HCT116 (cell line): ENCODE measurements around the gene CTTNBP2. TPM values are rescaled to one million over a fixed set of nuclear protein-coding genes. Genes with fewer than 3 reads are reported as not detected.

Experiments
- ATAC-seq: fragments of 200-7000 bp; cut with Tn5 transposase; 2 replicates; pipeline ENCODE4 v1.9.1; 2020; ENCODE audit warnings: mild to moderate bottlenecking, moderate library complexity
- BruUV-seq: library from RNA; stranded (reverse); fragments of 400-500 nt; replicated peaks from 2 replicates; lab custom pipeline; 2021; lab: Mats Ljungman, UMichigan
- CTCF ChIA-PET: fragments of 300-600 bp; sonication (Branson Sonifier 250); formaldehyde crosslinking; loops from one replicate; lab custom pipeline; 2021; ENCODE audit warnings: antibody characterized with exemption; lab: Charles Lee
- POLR2A ChIA-PET: fragments of 300-600, 350-600 bp; sonication (Branson Sonifier 250); formaldehyde crosslinking; loops from one replicate; lab custom pipeline; 2021; ENCODE audit warnings: antibody characterized with exemption; lab: Charles Lee
- RAD21 ChIA-PET, 2 experiments: fragments of 300-600 bp; sonication (Branson Sonifier 250); formaldehyde crosslinking; loops; one replicate each; lab custom pipeline; 2023; ENCODE audit warnings: low total read pairs in 2 of 2; ENCODE audit not compliant: uncharacterized antibody in 2 of 2, unreplicated experiment in 2 of 2, low non-redundant PET in 1 of 2; lab: Charles Lee
- DNase-seq: peaks from one replicate; pipeline ENCODE4 v3.0.0-alpha.2; 2010; ENCODE audit warnings: low read depth, low spot score
- H2AFZ ChIP-seq: fragments of 200-600 bp; shearing (Covaris generic), sonication (generic); 2 replicates; pipeline ENCODE4 v1.6.1; 2017; ENCODE audit warnings: low read depth, mixed run types, mixed read lengths, antibody characterized with exemption, low read length; ENCODE audit not compliant: poor library complexity, severe bottlenecking
- H3K27ac ChIP-seq: 2 replicates; pipeline ENCODE4 v1.5.1; 2012; ENCODE audit warnings: low read depth, low read length
- H3K27me3 ChIP-seq: fragments of 200-600 bp; sonication (generic); 2 replicates; pipeline ENCODE4 v1.6.1; 2016; ENCODE audit warnings: mixed run types, low read length, mixed read lengths; ENCODE audit not compliant: insufficient read depth
- H3K36me3 ChIP-seq, 2 experiments: fragments of 200-500 bp in 1 of 2; fragments of 200-600 bp in 1 of 2; sonication (Bioruptor generic) in 1 of 2; sonication (generic) in 1 of 2; 2 replicates each; pipeline versions ENCODE4 v1.5.1 to v1.6.1; 2014 to 2016; ENCODE audit warnings: low read length in 2 of 2, inconsistent platforms in 1 of 2, mixed read lengths in 1 of 2, mixed run types in 1 of 2; ENCODE audit not compliant: insufficient read depth in 2 of 2, control insufficient read depth in 1 of 2
- H3K4me1 ChIP-seq, 2 experiments: fragments of 200-600 bp in 1 of 2; sonication (generic) in 1 of 2; 2 replicates each; pipeline versions ENCODE4 v1.5.1 to v1.6.1; 2012 to 2017; ENCODE audit warnings: low read length in 2 of 2, inconsistent platforms in 1 of 2, mild to moderate bottlenecking in 1 of 2, mixed read lengths in 1 of 2, mixed run types in 1 of 2, moderate library complexity in 1 of 2; ENCODE audit not compliant: insufficient read depth in 2 of 2, control insufficient read depth in 1 of 2
- H3K4me2 ChIP-seq: fragments of 200-600 bp; sonication (generic); 2 replicates; pipeline ENCODE4 v1.6.1; 2017; ENCODE audit warnings: mixed run types, low read length, mixed read lengths
- H3K4me3 ChIP-seq, 2 experiments: fragments of 200-600 bp in 1 of 2; sonication (generic) in 1 of 2; replicated peaks in 1 of 2; 2 replicates each; pipeline ENCODE4 v1.5.1; 2011 to 2016; ENCODE audit warnings: low read length in 2 of 2, control low read depth in 1 of 2, low read depth in 1 of 2, mild to moderate bottlenecking in 1 of 2, mixed read lengths in 1 of 2, mixed run types in 1 of 2
- H3K79me2 ChIP-seq: fragments of 200-600 bp; sonication (generic); 2 replicates; pipeline ENCODE4 v1.6.1; 2017; ENCODE audit warnings: mild to moderate bottlenecking, mixed run types, low read length, moderate library complexity, mixed read lengths; ENCODE audit not compliant: insufficient read depth
- H3K9ac ChIP-seq: fragments of 200-600 bp; sonication (generic); 2 replicates; pipeline ENCODE4 v1.6.1; 2016; ENCODE audit warnings: low read length, mixed read lengths
- H3K9me2 ChIP-seq: fragments of 200-600 bp; sonication (generic), shearing (Covaris generic); 2 replicates; pipeline ENCODE4 v1.6.1; 2017; ENCODE audit warnings: mixed run types, mild to moderate bottlenecking, moderate library complexity; ENCODE audit not compliant: insufficient read depth
- H3K9me3 ChIP-seq, 2 experiments: fragments of 200-500 bp in 1 of 2; fragments of 200-600 bp in 1 of 2; sonication (Bioruptor generic) in 1 of 2; sonication (generic) in 1 of 2; 2 replicates each; pipeline ENCODE4 v1.6.1; 2014 to 2017; ENCODE audit warnings: low read length in 2 of 2, mixed read lengths in 2 of 2, inconsistent platforms in 1 of 2, low read depth in 1 of 2, mild to moderate bottlenecking in 1 of 2, mixed run types in 1 of 2, moderate library complexity in 1 of 2; ENCODE audit not compliant: control insufficient read depth in 1 of 2, insufficient read depth in 1 of 2
- H4K20me1 ChIP-seq: fragments of 200-600 bp; sonication (generic), shearing (Covaris generic); 2 replicates; pipeline ENCODE4 v1.6.1; 2017; ENCODE audit warnings: mixed run types, mild to moderate bottlenecking, moderate library complexity; ENCODE audit not compliant: insufficient read depth
- EGR1 ChIP-seq: IDR thresholded peaks from 2 replicates; pipeline ENCODE4 v1.6.1; 2012; ENCODE audit warnings: low read depth
- EZH2 ChIP-seq: fragments of 200-600 bp; sonication (generic); IDR thresholded peaks from 2 replicates; pipeline ENCODE4 v1.6.1; 2017; ENCODE audit warnings: antibody characterized with exemption, mixed run types
- EZH2phosphoT487 ChIP-seq: fragments of 200-600 bp; IDR thresholded peaks from 2 replicates; pipeline ENCODE4 v1.6.1; 2018; ENCODE audit warnings: antibody characterized with exemption, borderline replicate concordance
- JUND ChIP-seq: IDR thresholded peaks from 2 replicates; pipeline ENCODE4 v1.6.1; 2012
- ZFX ChIP-seq: fragments of 450-650 bp; IDR thresholded peaks from 2 replicates; pipeline ENCODE4 v1.6.1; 2017
- ZNF274 ChIP-seq: fragments of 200-500 bp; sonication (Bioruptor generic); IDR thresholded peaks from 2 replicates; pipeline ENCODE4 v1.6.1; 2014; ENCODE audit warnings: mild to moderate bottlenecking, low read depth, low read length, inconsistent platforms
- intact Hi-C: fragments of 100-400 bp; cut with micrococcal nuclease; formaldehyde crosslinking; loops from 2 replicates; pipeline ENCODE4 v1.10.0; 2022
- total RNA-seq: library from RNA; stranded (reverse); gene quantifications from one replicate; pipeline ENCODE4 v1.2.1, GENCODE V29; 2021; ENCODE audit not compliant: unreplicated experiment
- TF ChIP-seq, protein P1 (sequence below): IDR thresholded peaks from 2 replicates; pipeline ENCODE4 v1.6.1; 2012
- TF ChIP-seq, protein P2 (sequence below): IDR thresholded peaks from 2 replicates; pipeline ENCODE4 v1.6.1; 2012

CTTNBP2 gene
- total RNA-seq, 1 experiment from 2014 or later, result 5.4 TPM

DNA sequence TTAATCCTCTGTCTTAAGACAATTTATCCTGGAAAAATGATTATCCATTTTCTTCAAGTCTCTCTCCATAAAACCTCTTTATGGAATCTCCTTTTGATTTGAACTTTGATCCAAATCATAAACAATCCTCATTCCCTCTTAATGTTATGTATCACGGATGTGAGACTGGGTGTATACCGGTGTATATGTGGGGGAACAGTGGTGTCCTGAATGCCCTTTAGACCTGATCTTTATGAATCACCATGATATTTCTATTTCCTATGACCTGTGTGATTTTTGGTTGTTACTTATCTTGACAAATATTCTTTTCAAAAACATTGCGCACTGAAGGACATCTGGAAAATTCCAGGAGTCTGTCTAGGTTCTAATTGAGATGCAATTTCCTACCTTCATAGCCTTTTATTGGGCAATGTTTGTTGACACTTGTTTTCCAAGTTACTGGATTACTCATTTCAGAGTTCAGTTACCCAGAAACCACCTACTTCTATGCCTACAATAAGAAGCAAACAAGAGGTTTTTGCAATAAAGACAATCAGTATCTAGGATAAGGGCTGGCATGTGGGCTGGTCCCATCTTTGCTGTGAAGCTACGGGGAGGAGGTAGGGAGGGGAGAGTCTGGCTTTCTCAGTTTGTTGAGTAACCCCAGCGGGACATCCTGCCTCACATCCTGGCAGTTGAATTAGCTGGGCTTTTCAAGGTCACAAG, 190.4 kb downstream of the CTTNBP2 start:
- no peaks in the 10 kb centered on the region for H3K9me3 ChIP-seq
- no peaks in the 10 kb centered on the region for H3K4me1 ChIP-seq
- H3K4me2 ChIP-seq, result no peak overlapping the region
- no peak overlapping the region for H2AFZ ChIP-seq
- no peaks in the 10 kb centered on the region for H4K20me1 ChIP-seq
- no peaks in the 10 kb centered on the region for H3K79me2 ChIP-seq
- H3K36me3 ChIP-seq, result no peaks in the 10 kb centered on the region
- intact Hi-C loops, result no loop called here
- ATAC-seq (no peak), DNase-seq (no peak)
- H3K9ac ChIP-seq, result no peak overlapping the region
- TF ChIP-seq ZNF274, result no peak
- TF ChIP-seq JUND, result no peak
- no peak for TF ChIP-seq EGR1
- TF ChIP-seq, protein P1, sequence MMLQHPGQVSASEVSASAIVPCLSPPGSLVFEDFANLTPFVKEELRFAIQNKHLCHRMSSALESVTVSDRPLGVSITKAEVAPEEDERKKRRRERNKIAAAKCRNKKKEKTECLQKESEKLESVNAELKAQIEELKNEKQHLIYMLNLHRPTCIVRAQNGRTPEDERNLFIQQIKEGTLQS, result no peak
- TF ChIP-seq, protein P2, sequence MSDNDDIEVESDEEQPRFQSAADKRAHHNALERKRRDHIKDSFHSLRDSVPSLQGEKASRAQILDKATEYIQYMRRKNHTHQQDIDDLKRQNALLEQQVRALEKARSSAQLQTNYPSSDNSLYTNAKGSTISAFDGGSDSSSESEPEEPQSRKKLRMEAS, result no peak
- H3K27ac ChIP-seq, result no peak overlapping the region
- ChIA-PET CTCF (no interaction called here), RAD21 (no interaction called here), POLR2A (no interaction called here)
- no peak overlapping the region for H3K4me3 ChIP-seq
- H3K9me2 ChIP-seq, result no peaks in the 10 kb centered on the region
- BruUV-seq, result no TSS peak
- H3K27me3 ChIP-seq, result no peaks in the 10 kb centered on the region

DNA sequence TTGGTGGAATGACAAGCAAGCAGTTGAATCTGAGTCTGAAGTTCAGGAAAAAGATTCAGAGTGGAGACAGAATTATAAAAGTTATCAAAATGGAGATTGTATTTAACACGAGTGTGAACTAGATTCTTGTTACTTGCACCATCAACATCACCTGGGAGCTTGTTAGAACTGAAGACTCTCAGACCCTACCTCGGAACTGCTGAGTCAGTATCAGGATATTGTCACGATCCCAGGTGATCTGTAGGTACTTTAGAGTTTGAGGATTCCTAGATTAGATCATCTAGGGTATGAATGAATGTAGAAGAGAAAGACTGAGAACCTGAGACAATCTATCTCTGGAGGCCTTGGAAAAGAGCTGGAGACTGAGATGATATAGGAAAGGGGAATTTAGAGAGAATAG, 194.1 kb downstream of the CTTNBP2 start:
- Histone ChIP-seq H3K79me2 (no peaks in the 10 kb centered on the region), H3K36me3 (no peaks in the 10 kb centered on the region), H4K20me1 (no peaks in the 10 kb centered on the region), H3K4me1 (no peaks in the 10 kb centered on the region), H3K27ac (no peak overlapping the region), H3K9me3 (no peaks in the 10 kb centered on the region), H2AFZ (no peak overlapping the region), H3K9me2 (no peaks in the 10 kb centered on the region), H3K27me3 (no peaks in the 10 kb centered on the region), H3K4me2 (no peak overlapping the region), H3K4me3 (no peak overlapping the region), H3K9ac (no peak overlapping the region)
- intact Hi-C loops, result no loop called here
- POLR2A ChIA-PET, result no interaction called here
- TF ChIP-seq, protein P2, result no peak
- TF ChIP-seq EZH2phosphoT487 (no peak), ZFX (no peak), EZH2 (no peak)
- DNase-seq (no peak), ATAC-seq (no peak)
- no TSS peak for BruUV-seq
- RAD21 ChIA-PET, result no interaction called here
- CTCF ChIA-PET, result no interaction called here
